Measurements from ENCODE around the gene CD68.

CD68 gene

GRCh38 chr17:7577327-7578199 lies 1.9 kb upstream of the CD68 start:
- no peak for TF ChIP-seq CTCF (IDR thresholded peaks at IDR 0.05; ENCODE audit: control extremely low read depth, extremely low read depth, low read depth, missing control alignments)
- ChIA-PET POLR2A (interaction anchor here (0.7 kb wide), 1 partner anchor 215 kb away, joined by 3 read pairs; no protein-coding TSS in a partner anchor), CTCF (interaction anchor here (0.9 to 4.0 kb wide), 3 partner anchors 12 to 224 kb away, joined by 3 to 17 read pairs (median 3); partner anchors contain the start of genes SOX15 and TP53)
- no peak for DNase-seq (ENCODE audit: extremely low spot score)

GRCh38 chr17:7579834-7580603 lies 581 bp downstream of the CD68 start:
- DNase-seq (ENCODE audit: extremely low spot score), result no peak
- CTCF ChIA-PET, result interaction anchor here (0.8 to 4.0 kb wide), 6 partner anchors 9 to 184 kb away, joined by 3 to 17 read pairs (median 3); partner anchors contain the start of genes SOX15 and TP53
- TF ChIP-seq CTCF (IDR thresholded peaks at IDR 0.05; ENCODE audit: control extremely low read depth, extremely low read depth, low read depth, missing control alignments), result no peak
- POLR2A ChIA-PET, result interaction anchor here (0.6 to 1.5 kb wide), 8 partner anchors 11 to 250 kb away, joined by 3 to 7 read pairs (median 4); partner anchors contain the start of genes POLR2A, TMEM256 and TP53

GRCh38 chr17:7580604-7581575 lies 1.5 kb downstream of the CD68 start:
- TF ChIP-seq CTCF (IDR thresholded peaks at IDR 0.05; ENCODE audit: control extremely low read depth, extremely low read depth, low read depth, missing control alignments), result no peak
- POLR2A ChIA-PET, result interaction anchor here (0.6 to 1.1 kb wide), 5 partner anchors 9 to 107 kb away, joined by 3 to 7 read pairs (median 5); partner anchors contain the start of genes POLR2A, SAT2 and TP53
- CTCF ChIA-PET, result interaction anchor here (1.0 to 4.0 kb wide), 2 partner anchors 8 to 144 kb away, joined by 4 to 17 read pairs; partner anchors contain the start of gene SOX15
- DNase-seq (ENCODE audit: extremely low spot score), result no peak

GRCh38 chr17:7582396-7583252 lies 3.2 kb downstream of the CD68 start:
- TF ChIP-seq CTCF (IDR thresholded peaks at IDR 0.05; ENCODE audit: control extremely low read depth, extremely low read depth, low read depth, missing control alignments), result no peak
- DNase-seq (ENCODE audit: extremely low spot score), result no peak
- ChIA-PET CTCF (interaction anchor here (1.0 to 1.8 kb wide), 3 partner anchors 10 to 105 kb away, joined by 4 to 6 read pairs (median 5); partner anchors contain the start of genes SENP3 and WRAP53), POLR2A (interaction anchor here (1.1 to 2.8 kb wide), 3 partner anchors 8 to 105 kb away, joined by 5 to 32 read pairs (median 13); partner anchors contain the start of genes FXR2 and TP53)
